Thyroid gland (tissue), 4 donors: ENCODE data around the gene CTTNBP2NL.

ENCODE experiments used
- POLR2A ChIP-seq, 2 donors: fragments of 450-650 bp; IDR thresholded peaks; one replicate each; pipeline ENCODE4 v1.6.1; 2017; ENCODE audit warnings: antibody characterized with exemption in 2 of 2, mild to moderate bottlenecking in 2 of 2, moderate library complexity in 1 of 2
- TF ChIP-seq, protein P1 (sequence below), 6 experiments: fragments of 200-600 bp in 3 of 6; fragments of 450-650 bp in 3 of 6; sonication (generic) in 3 of 6; IDR thresholded peaks; one replicate each; pipeline ENCODE4 v1.5.1; 2016 to 2019; ENCODE audit warnings: antibody characterized with exemption in 6 of 6, mild to moderate bottlenecking in 2 of 6, inconsistent platforms in 1 of 6, moderate library complexity in 1 of 6

- TF ChIP-seq, protein P1, sequence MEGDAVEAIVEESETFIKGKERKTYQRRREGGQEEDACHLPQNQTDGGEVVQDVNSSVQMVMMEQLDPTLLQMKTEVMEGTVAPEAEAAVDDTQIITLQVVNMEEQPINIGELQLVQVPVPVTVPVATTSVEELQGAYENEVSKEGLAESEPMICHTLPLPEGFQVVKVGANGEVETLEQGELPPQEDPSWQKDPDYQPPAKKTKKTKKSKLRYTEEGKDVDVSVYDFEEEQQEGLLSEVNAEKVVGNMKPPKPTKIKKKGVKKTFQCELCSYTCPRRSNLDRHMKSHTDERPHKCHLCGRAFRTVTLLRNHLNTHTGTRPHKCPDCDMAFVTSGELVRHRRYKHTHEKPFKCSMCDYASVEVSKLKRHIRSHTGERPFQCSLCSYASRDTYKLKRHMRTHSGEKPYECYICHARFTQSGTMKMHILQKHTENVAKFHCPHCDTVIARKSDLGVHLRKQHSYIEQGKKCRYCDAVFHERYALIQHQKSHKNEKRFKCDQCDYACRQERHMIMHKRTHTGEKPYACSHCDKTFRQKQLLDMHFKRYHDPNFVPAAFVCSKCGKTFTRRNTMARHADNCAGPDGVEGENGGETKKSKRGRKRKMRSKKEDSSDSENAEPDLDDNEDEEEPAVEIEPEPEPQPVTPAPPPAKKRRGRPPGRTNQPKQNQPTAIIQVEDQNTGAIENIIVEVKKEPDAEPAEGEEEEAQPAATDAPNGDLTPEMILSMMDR (IDR thresholded peaks at IDR 0.05), result no peak
- no peak for TF ChIP-seq POLR2A (IDR thresholded peaks at IDR 0.05)
These were observed 64.6 kb downstream of the CTTNBP2NL start for GRCh38 chr1:112460615-112461014.
